WERI-Rb-1 (cell line): Measurements from ENCODE around the gene SPPL2A.

Experiments used
- DNase-seq: peaks from one replicate; pipeline ENCODE4 v3.0.0-alpha.2; 2020
- H3K27ac ChIP-seq: fragments of 250-450 bp; sonication (Bioruptor Pico); 2 replicates; pipeline ENCODE4 v1.5.1; 2020; ENCODE audit warnings: mild to moderate bottlenecking, moderate library complexity
- H3K27me3 ChIP-seq: fragments of 250-450 bp; sonication (Bioruptor Pico); 2 replicates; pipeline ENCODE4 v1.5.1; 2021; ENCODE audit warnings: mild to moderate bottlenecking, low read depth, moderate library complexity; ENCODE audit not compliant: insufficient read depth, severe bottlenecking
- H3K36me3 ChIP-seq: fragments of 250-450 bp; sonication (Bioruptor Pico); 2 replicates; pipeline ENCODE4 v1.5.1; 2020; ENCODE audit warnings: mild to moderate bottlenecking, moderate library complexity
- H3K4me3 ChIP-seq: 2 replicates; pipeline ENCODE4 v1.5.1; 2011; ENCODE audit warnings: low read depth, mild to moderate bottlenecking, control low read depth, low read length
- H3K9me3 ChIP-seq: fragments of 250-450 bp; sonication (Bioruptor Pico); 2 replicates; pipeline ENCODE4 v1.5.1; 2021; ENCODE audit warnings: mild to moderate bottlenecking, moderate library complexity; ENCODE audit not compliant: severe bottlenecking
- CTCF ChIP-seq: IDR thresholded peaks from 2 replicates; pipeline ENCODE4 v1.5.1; 2011; ENCODE audit warnings: low read depth, mild to moderate bottlenecking, control low read depth, inconsistent platforms, low read length

Gene SPPL2A

GRCh38 chr15:50685191-50685975, 80.1 kb downstream of the SPPL2A start:
- peak overlapping the region; percentile 95 for H3K27ac ChIP-seq
- peaks cover 12% of the 10 kb centered on the region for H3K36me3 ChIP-seq
- TF ChIP-seq CTCF: no peak
- H3K27me3 ChIP-seq: no peaks in the 10 kb centered on the region
- peak overlapping the region; percentile 90 for H3K4me3 ChIP-seq
- DNase-seq: no peak
- H3K9me3 ChIP-seq: no peaks in the 10 kb centered on the region

GRCh38 chr15:50681467-50681866, 84.0 kb downstream of the SPPL2A start:
- Histone ChIP-seq H3K4me3 (no peak overlapping the region), H3K36me3 (peaks cover 19% of the 10 kb centered on the region)
- no peak for TF ChIP-seq CTCF

GRCh38 chr15:50676799-50677483, 88.6 kb downstream of the SPPL2A start:
- DNase-seq: no peak
- no peak for TF ChIP-seq CTCF

More at GRCh38 chr15:50681467-50681866, 84.0 kb downstream of the SPPL2A start:
- Histone ChIP-seq H3K27me3 (no peaks in the 10 kb centered on the region), H3K9me3 (no peaks in the 10 kb centered on the region), H3K27ac (no peak overlapping the region)
- no peak for DNase-seq

GRCh38 chr15:50675535-50676144, 89.9 kb downstream of the SPPL2A start:
- no peak overlapping the region for H3K27ac ChIP-seq
- DNase-seq: no peak
- H3K9me3 ChIP-seq: no peaks in the 10 kb centered on the region
- no peak for TF ChIP-seq CTCF
- no peaks in the 10 kb centered on the region for H3K27me3 ChIP-seq
- H3K4me3 ChIP-seq: no peak overlapping the region
- peaks cover 7% of the 10 kb centered on the region for H3K36me3 ChIP-seq

More at GRCh38 chr15:50676799-50677483, 88.6 kb downstream of the SPPL2A start:
- Histone ChIP-seq H3K27ac (no peak overlapping the region), H3K36me3 (peaks cover 7% of the 10 kb centered on the region), H3K4me3 (no peak overlapping the region), H3K9me3 (no peaks in the 10 kb centered on the region), H3K27me3 (no peaks in the 10 kb centered on the region)

- Histone ChIP-seq H3K27me3 (no peaks in the 10 kb centered on the region), H3K36me3 (peaks cover 8% of the 10 kb centered on the region), H3K27ac (no peak overlapping the region), H3K9me3 (no peaks in the 10 kb centered on the region), H3K4me3 (no peak overlapping the region)
- no peak for TF ChIP-seq CTCF
- DNase-seq: no peak
These were observed 95.4 kb downstream of the SPPL2A start for GRCh38 chr15:50670115-50670514.
